ENCODE measurements around the gene MYH15. TPM values are rescaled to one million over a fixed set of nuclear protein-coding genes. Genes with fewer than 3 reads are reported as not detected.
A peak's percentile ranks its signal among the peaks of the same experiment; 100 is the strongest.

The MYH15 gene
- total and polyA plus RNA-seq, 2 of the 4 experiments (the other 2 are of a cell fraction): 0.10 to 0.36 TPM

DNA sequence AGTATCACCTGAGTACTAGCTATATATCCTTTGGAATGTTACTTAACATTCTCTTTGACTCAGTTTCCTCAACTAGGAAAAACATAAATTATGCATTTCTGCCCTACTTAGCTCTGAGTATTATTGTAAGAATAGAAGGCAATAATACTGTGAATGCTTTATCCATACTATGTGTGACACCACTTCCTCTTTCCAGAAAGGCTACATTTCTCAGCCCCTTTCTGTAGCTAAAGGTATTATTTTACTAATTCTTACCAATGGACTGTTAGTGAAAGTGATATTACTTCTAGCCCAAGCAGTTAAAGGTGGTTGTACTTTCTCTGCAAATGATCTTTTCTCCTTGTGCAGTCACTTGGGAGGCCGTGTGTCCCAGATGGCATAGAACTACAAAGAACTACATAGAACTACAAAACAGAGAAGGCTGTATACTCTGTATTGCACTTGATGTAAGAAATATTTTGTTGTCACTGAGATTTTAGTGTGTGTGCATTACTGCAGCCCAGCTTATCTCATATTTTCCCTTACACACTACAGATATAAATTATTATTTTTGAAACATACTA lies 35.1 kb downstream of the MYH15 start:
- peaks cover 8% of the 10 kb centered on the region for H3K4me1 ChIP-seq (ENCODE audit: control insufficient read depth, insufficient read depth, low read length)
- H3K27me3 ChIP-seq (ENCODE audit: control insufficient read depth, insufficient read depth, low read length): no peaks in the 10 kb centered on the region
- ChIA-PET POLR2A (ENCODE audit: unreplicated experiment) (no interaction called here), CTCF (interaction anchor here (0.8 to 1.0 kb wide), 2 partner anchors 16 to 66 kb away, joined by 3 read pairs; no protein-coding TSS in a partner anchor)
- WGBS, 2 experiments (ENCODE audit: extremely low coverage in 2 of 2, insufficient read length in 1 of 2): no CpG with 5 or more reads among the region's 1 CpG
- no peak overlapping the region for H3K9ac ChIP-seq (ENCODE audit: low read depth, low read length)
- H3K27ac ChIP-seq (ENCODE audit: insufficient read depth, low read length): no peak overlapping the region
- H2BK120ac ChIP-seq (ENCODE audit: low read depth, low read length): peak overlapping the region; percentile 53; the same call in 1 of the 2 replicates
- peaks cover 8% of the 10 kb centered on the region for H3K9me1 ChIP-seq (ENCODE audit: insufficient read depth, low read length)
- H3K9me3 ChIP-seq (ENCODE audit: control insufficient read depth, insufficient read depth, low read length): no peaks in the 10 kb centered on the region
- no peak overlapping the region for H3K4me2 ChIP-seq (ENCODE audit: low read depth, low read length)
- H2AK9ac ChIP-seq (replicated peaks; ENCODE audit: low read depth, low read length, poor library complexity): no peak overlapping the region
- TF ChIP-seq, protein P1, sequence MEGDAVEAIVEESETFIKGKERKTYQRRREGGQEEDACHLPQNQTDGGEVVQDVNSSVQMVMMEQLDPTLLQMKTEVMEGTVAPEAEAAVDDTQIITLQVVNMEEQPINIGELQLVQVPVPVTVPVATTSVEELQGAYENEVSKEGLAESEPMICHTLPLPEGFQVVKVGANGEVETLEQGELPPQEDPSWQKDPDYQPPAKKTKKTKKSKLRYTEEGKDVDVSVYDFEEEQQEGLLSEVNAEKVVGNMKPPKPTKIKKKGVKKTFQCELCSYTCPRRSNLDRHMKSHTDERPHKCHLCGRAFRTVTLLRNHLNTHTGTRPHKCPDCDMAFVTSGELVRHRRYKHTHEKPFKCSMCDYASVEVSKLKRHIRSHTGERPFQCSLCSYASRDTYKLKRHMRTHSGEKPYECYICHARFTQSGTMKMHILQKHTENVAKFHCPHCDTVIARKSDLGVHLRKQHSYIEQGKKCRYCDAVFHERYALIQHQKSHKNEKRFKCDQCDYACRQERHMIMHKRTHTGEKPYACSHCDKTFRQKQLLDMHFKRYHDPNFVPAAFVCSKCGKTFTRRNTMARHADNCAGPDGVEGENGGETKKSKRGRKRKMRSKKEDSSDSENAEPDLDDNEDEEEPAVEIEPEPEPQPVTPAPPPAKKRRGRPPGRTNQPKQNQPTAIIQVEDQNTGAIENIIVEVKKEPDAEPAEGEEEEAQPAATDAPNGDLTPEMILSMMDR (conservative IDR thresholded peaks at IDR 0.05; ENCODE audit: low read depth, low read length): no peak
- TF ChIP-seq, protein P2, sequence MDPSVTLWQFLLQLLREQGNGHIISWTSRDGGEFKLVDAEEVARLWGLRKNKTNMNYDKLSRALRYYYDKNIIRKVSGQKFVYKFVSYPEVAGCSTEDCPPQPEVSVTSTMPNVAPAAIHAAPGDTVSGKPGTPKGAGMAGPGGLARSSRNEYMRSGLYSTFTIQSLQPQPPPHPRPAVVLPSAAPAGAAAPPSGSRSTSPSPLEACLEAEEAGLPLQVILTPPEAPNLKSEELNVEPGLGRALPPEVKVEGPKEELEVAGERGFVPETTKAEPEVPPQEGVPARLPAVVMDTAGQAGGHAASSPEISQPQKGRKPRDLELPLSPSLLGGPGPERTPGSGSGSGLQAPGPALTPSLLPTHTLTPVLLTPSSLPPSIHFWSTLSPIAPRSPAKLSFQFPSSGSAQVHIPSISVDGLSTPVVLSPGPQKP (IDR thresholded peaks at IDR 0.05; ENCODE audit: borderline replicate concordance, low read depth, low read length): no peak
- TF ChIP-seq MAFK (IDR thresholded peaks at IDR 0.05; ENCODE audit: low read depth, low read length) (no peak), RFX5 (IDR thresholded peaks at IDR 0.05; ENCODE audit: low read depth, low read length) (no peak), CHD1 (IDR thresholded peaks at IDR 0.05; ENCODE audit: low read depth, low read length) (no peak), MXI1 (IDR thresholded peaks at IDR 0.05; ENCODE audit: borderline replicate concordance, low read depth, low read length) (no peak), USF2 (IDR thresholded peaks at IDR 0.05; ENCODE audit: low read depth, low read length) (no peak), MAZ (IDR thresholded peaks at IDR 0.05; ENCODE audit: borderline replicate concordance, low read depth, low read length) (no peak), NFE2L2 (IDR thresholded peaks at IDR 0.05; ENCODE audit: low read depth, low read length) (no peak), SMC3 (IDR thresholded peaks at IDR 0.05; ENCODE audit: low read depth, low read length) (no peak), BHLHE40 (IDR thresholded peaks at IDR 0.05; ENCODE audit: low read depth, low read length) (no peak), CEBPB (IDR thresholded peaks at IDR 0.05; ENCODE audit: low read depth, low read length) (no peak), RAD21 (IDR thresholded peaks at IDR 0.05; ENCODE audit: low read length) (no peak), POLR2A (IDR thresholded peaks at IDR 0.05; ENCODE audit: low read depth, low read length) (no peak), FOS (IDR thresholded peaks at IDR 0.05; ENCODE audit: low read depth, low read length) (no peak), RCOR1 (IDR thresholded peaks at IDR 0.05; ENCODE audit: insufficient replicate concordance, low read length) (no peak)
- ATAC-seq (ENCODE audit: low read depth): no peak
- intact Hi-C loops (cut with micrococcal nuclease) (loop anchor here (5.0 kb wide), 1 partner anchor 388 kb away; no protein-coding TSS in a partner anchor), dilution Hi-C loops (cut with HindIII; ENCODE audit: low sequenced_read_pairs, unreplicated experiment) (no loop called here), in situ Hi-C loops (cut with MboI; ENCODE audit: low sequenced_read_pairs) (no loop called here)
- no peak overlapping the region for H3K4ac ChIP-seq (ENCODE audit: low read depth, low read length)
- DNase-seq: no peak
- H3K18ac ChIP-seq (ENCODE audit: low read depth, low read length): 0 out of 2 replicates have a peak overlapping the region, but pooled peaks have one; percentile 26
- H4K91ac ChIP-seq (ENCODE audit: insufficient read depth, low read depth, low read length): no peak overlapping the region
- H3K23ac ChIP-seq (ENCODE audit: low read depth, low read length): no peak overlapping the region
- H2AFZ ChIP-seq (replicated peaks; ENCODE audit: low read length, poor library complexity): no peak overlapping the region
- no peak overlapping the region for H3K56ac ChIP-seq (ENCODE audit: extremely low read depth, insufficient read depth, low read length)
- no peak overlapping the region for H3K4me3 ChIP-seq (ENCODE audit: insufficient read depth, low read depth, low read length)
- no peaks in the 10 kb centered on the region for H4K20me1 ChIP-seq (ENCODE audit: insufficient read depth, low read length)
- no peak overlapping the region for H2BK15ac ChIP-seq (ENCODE audit: low read depth, low read length)
- no peak overlapping the region for H3K14ac ChIP-seq (replicated peaks; ENCODE audit: low read depth, low read length)
- H2BK20ac ChIP-seq (ENCODE audit: low read depth, low read length): no peak overlapping the region
- H3K79me1 ChIP-seq (ENCODE audit: low read depth in 1 of 2, low read length in 2 of 2): no peaks in the 10 kb centered on the region
- H2BK5ac ChIP-seq (ENCODE audit: low read depth, low read length, poor library complexity, severe bottlenecking): no peak overlapping the region
- H3K36me3 ChIP-seq (ENCODE audit: control insufficient read depth, insufficient read depth, low read length): no peaks in the 10 kb centered on the region
- no TSS peak for BruUV-seq (replicated peaks)
- H2AK5ac ChIP-seq (ENCODE audit: low read depth, low read length): no peak overlapping the region
- H4K5ac ChIP-seq (ENCODE audit: low read depth, low read length): no peak overlapping the region
- H4K8ac ChIP-seq (ENCODE audit: low read depth in 2 of 2, low read length in 2 of 2): no peak overlapping the region

Measured in IMR-90 (cell line).